ENCODE measurements around the gene ABCB8.

The ABCB8 gene

DNA sequence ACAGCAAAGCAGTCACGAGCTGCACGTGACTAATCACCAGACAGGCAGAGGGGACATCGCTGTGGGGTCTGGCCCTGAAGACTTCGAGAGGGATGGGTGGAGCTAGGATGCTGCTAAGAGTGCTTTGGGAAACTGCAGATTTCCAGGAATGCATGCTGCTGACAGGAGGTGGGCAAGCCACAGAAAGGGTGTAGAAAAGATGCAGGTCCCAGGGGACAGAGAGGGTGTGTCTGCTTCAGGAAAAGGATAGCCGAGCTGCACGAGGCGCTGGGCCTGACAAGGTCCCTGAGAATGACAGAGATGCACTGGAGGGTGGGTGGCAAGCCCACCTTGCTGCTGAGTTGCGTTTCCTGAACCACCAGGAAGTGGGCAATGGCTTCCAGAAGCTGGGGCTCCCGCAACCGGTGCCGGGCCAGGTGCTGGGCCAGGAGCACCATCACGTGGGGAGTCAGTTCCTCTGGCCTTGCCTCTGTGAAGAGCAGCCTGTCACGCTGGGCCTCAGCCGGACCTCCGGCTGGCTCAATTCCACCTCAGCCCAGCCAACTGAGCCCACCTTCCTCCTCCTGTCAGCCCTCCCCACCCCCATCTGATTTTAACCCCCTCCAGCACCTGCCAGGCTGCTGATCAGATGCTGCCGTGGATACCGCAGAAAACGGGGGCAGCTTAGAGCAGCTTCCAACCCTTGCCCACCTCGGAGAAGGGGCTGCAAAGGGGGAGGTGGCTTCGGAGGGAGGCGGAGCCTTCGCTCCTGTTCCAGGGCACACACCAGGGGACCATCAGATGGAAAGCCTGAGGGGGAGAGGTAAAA, 50.2 kb downstream of the ABCB8 start:
- Histone ChIP-seq H3K36me3 (peaks cover 38 to 62% (median 49%) of the 10 kb centered on the region in 11 experiments), H3K4me1 (peaks cover 44 to 53% (median 48%) of the 10 kb centered on the region in 10 experiments), H4K20me1 (peaks cover 5 to 75% (median 62%) of the 10 kb centered on the region in 11 experiments; a peak in 21 of 22 replicates), H3K9ac (peak overlapping the region; percentile 90 to 99 (median 97); a peak in 21 of 22 replicates), H3K9me3 (replicated peaks in 1 of 11) (no peaks in the 10 kb centered on the region), H3K4me2 (peak overlapping the region; percentile 95 to 100 (median 99)), H3K27me3 (no peaks in the 10 kb centered on the region), H3K4me3 (peak overlapping the region in 8 of 10 experiments; percentile 14 to 98 (median 86); a peak in 12 of 20 replicates), H3K27ac (peak overlapping the region in 5 of 11 experiments; percentile 2 to 96 (median 6); a peak in 5 of 22 replicates)
- TF ChIP-seq Cebpa-rat (IDR thresholded peaks at IDR 0.05) = no peak

DNA sequence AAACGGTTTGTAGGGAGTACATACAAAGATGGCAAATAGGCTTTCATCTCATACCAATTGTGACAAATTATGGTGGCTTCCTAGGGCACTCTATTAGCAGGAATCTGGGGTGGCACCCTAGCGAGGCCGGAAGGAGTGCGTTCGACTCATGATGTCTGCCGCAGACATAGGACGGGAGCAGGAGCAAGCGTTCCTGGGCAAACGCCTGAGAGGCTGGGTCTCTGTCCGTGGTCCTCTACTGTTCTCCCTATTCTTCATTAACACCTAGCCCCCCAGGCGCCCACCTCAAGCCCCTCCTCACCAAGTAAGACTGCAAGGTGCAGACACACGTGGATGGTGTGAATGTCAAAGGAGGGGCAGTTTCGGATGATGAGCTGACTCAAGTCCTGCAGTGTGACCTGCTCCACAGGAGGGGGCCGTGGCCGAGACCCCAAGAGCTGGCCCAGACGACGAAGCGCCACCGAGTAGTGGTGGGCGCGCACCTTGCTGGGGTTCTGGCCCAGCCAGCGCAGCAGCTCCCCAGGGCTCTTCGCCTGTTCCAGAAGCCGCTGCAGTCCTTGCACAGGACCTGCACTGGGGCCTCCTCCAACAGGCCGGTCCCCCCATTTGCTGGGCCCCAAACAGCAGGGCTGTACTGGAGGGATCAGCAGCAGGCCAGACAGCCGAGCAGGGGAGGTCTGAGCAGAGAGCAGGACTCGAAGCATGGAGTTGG, 51.1 kb downstream of the ABCB8 start:
- H3K9ac ChIP-seq = peak overlapping the region; percentile 90 to 99 (median 97)
- H3K9me3 ChIP-seq (replicated peaks in 1 of 11) = no peaks in the 10 kb centered on the region
- H3K4me3 ChIP-seq = peak overlapping the region; percentile 81 to 98 (median 86)
- peaks cover 53 to 61% (median 56%) of the 10 kb centered on the region in 10 experiments for H3K4me1 ChIP-seq
- H4K20me1 ChIP-seq = peaks cover 5 to 71% (median 57%) of the 10 kb centered on the region in 11 experiments; a peak in 21 of 22 replicates
- peak overlapping the region in 10 of 11 experiments; percentile 84 to 98 (median 94); a peak in 19 of 22 replicates for H3K27ac ChIP-seq
- TF ChIP-seq Cebpa-rat (IDR thresholded peaks at IDR 0.05) = no peak
- H3K27me3 ChIP-seq = peaks cover 0 to 9% (median 7%) of the 10 kb centered on the region in 11 experiments; a peak in 14 of 22 replicates
- H3K4me2 ChIP-seq = peak overlapping the region; percentile 95 to 100 (median 99)
- peaks cover 29 to 53% (median 39%) of the 10 kb centered on the region in 11 experiments for H3K36me3 ChIP-seq

DNA sequence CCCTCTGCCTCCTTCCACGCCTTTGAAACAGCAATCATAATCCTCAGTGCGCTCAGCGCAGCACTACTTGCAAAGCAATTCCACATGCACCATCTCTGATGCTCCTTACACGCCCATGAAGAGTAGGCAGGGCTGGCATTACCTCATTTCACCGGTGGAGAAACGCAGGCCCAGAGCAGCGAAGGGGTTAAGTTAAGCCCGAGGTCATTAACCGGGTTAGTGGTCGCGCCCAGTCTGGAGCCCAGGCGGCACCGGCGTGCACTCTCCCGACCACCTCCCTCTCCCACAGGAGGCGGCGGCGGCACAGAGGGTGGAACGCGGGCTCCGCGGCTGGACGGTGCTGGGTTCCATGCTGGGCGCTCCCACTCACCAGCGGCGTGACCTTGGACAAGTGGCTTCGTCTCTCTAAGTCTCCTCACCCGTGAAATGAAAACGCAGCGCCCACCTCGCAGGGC, 51.8 kb downstream of the ABCB8 start:
- Histone ChIP-seq H3K27ac (peak overlapping the region; percentile 82 to 98 (median 93)), H3K36me3 (peaks cover 22 to 45% (median 32%) of the 10 kb centered on the region in 11 experiments), H3K4me1 (peaks cover 56 to 68% (median 63%) of the 10 kb centered on the region in 10 experiments), H3K27me3 (peaks cover 0 to 16% (median 15%) of the 10 kb centered on the region in 11 experiments; a peak in 18 of 22 replicates), H3K9me3 (replicated peaks in 1 of 11) (no peaks in the 10 kb centered on the region), H4K20me1 (peaks cover 5 to 63% (median 49%) of the 10 kb centered on the region in 11 experiments; a peak in 21 of 22 replicates), H3K4me2 (peak overlapping the region; percentile 95 to 100 (median 99)), H3K9ac (peak overlapping the region; percentile 90 to 99 (median 97)), H3K4me3 (peak overlapping the region; percentile 81 to 98 (median 86))
- TF ChIP-seq Cebpa-rat (IDR thresholded peaks at IDR 0.05) = no peak

DNA sequence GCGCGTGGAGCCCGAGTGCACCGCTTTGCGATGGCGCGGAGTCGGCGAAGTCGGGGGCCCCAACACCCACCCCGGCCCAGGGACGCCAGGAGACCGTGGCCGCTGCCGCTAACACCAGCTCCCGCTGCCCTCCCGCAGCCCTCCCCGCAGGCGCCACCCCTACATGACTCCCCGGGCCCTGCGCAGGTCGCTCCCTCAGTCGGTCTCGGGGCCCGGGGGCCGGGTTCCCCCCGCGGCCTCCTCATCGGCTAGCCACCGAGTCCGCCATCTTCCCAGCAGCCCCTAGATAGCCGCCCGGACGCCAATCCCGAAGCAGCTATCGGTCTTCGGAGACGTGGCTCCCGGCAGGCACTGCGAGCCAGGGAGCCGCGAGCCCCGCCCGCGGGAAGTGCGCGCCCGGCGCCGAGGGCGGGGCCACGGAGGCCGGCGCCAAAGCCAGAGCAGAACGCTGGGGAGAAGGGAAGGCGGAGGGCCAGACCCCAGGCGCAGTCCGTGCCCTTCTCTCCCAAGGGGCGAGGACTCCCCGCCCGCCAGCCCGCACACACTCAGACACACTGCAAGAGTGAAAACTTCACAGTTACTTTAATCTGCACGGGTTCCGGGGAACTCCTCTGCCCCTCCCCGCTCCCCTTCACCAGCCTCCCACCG, 52.4 kb downstream of the ABCB8 start, which contains the start of gene FASTK:
FASTK (minus strand) TSS at position 288 of the 648 bp plus-strand sequence; CDS start at position 245, 43 bp downstream.
- Histone ChIP-seq H3K9ac (peak within 1 kb of the TSS; percentile 90 to 99 (median 97)), H3K27me3 (peaks cover 0 to 22% (median 20%) of the 10 kb centered on the region in 11 experiments; a peak in 18 of 22 replicates), H4K20me1 (peaks cover 5 to 58% (median 44%) of the 10 kb centered on the region in 11 experiments; a peak in 21 of 22 replicates), H3K4me3 (peak within 1 kb of the TSS; percentile 81 to 98 (median 86)), H3K4me1 (peaks cover 61 to 74% (median 68%) of the 10 kb centered on the region in 10 experiments), H3K27ac (peak within 1 kb of the TSS; percentile 82 to 98 (median 93)), H3K4me2 (peak within 1 kb of the TSS; percentile 98 to 100 (median 99)), H3K9me3 (replicated peaks in 1 of 11) (no peaks in the 10 kb centered on the region), H3K36me3 (peaks cover 16 to 40% (median 27%) of the 10 kb centered on the region in 11 experiments)
- TF ChIP-seq Cebpa-rat (IDR thresholded peaks at IDR 0.05) = no peak

DNA sequence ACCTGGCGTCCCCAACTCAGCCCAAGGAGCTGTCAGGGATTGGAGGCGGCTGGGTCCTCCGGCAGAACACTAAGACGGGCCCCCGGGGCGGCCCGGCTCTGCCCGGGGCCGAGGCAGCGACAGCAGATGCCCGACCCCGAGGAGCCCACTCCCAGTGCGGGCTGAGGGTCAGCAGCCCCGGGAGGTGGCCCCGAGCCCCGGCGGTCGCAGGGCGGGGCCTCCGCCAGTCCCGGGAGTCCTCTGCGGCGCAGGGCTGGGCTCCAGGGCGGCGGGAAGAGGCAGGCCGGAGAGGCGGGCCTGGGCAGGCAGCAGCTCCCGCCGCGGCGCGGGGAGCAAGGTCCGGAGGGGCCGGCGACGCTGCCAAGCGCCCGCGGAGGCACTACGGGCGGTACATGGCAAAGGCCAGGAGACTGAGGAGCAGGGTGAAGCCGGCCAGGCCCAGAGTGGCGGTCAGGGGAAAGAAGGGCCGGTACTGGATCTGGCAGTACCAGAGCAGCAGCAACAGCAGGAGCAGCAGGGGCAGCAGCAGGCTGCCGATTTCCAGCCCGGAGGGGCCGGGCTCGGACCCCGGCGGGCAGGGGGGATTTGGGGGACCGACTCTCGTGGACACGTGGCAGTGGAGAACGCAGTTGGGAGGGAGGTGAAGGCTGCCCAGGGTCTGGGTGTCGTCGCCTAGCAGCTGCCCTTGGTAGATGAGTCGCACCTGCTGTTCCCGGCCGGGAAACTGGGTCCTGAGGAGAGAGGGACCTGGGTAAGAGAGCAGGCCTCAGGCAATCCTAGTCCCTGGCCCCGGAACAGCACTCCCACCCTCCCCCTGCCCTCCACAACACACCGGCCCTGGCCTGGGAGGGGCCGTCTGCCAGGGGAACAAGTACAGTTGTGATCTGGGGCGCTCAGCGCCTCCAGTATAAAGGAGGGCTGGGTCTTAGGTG, 53.2 kb downstream of the ABCB8 start:
- Histone ChIP-seq H4K20me1 (peaks cover 0 to 52% (median 36%) of the 10 kb centered on the region in 11 experiments; a peak in 20 of 22 replicates), H3K4me1 (peaks cover 65 to 76% (median 72%) of the 10 kb centered on the region in 10 experiments), H3K27ac (peak overlapping the region; percentile 82 to 98 (median 93)), H3K36me3 (peaks cover 8 to 32% (median 19%) of the 10 kb centered on the region in 11 experiments; a peak in 18 of 22 replicates), H3K9ac (peak overlapping the region; percentile 90 to 99 (median 97)), H3K4me2 (peak overlapping the region; percentile 98 to 100 (median 99)), H3K27me3 (peaks cover 0 to 26% (median 25%) of the 10 kb centered on the region in 11 experiments; a peak in 18 of 22 replicates), H3K9me3 (replicated peaks in 1 of 11) (no peaks in the 10 kb centered on the region), H3K4me3 (peak overlapping the region; percentile 81 to 98 (median 86))
- TF ChIP-seq Cebpa-rat (IDR thresholded peaks at IDR 0.05) = no peak

DNA sequence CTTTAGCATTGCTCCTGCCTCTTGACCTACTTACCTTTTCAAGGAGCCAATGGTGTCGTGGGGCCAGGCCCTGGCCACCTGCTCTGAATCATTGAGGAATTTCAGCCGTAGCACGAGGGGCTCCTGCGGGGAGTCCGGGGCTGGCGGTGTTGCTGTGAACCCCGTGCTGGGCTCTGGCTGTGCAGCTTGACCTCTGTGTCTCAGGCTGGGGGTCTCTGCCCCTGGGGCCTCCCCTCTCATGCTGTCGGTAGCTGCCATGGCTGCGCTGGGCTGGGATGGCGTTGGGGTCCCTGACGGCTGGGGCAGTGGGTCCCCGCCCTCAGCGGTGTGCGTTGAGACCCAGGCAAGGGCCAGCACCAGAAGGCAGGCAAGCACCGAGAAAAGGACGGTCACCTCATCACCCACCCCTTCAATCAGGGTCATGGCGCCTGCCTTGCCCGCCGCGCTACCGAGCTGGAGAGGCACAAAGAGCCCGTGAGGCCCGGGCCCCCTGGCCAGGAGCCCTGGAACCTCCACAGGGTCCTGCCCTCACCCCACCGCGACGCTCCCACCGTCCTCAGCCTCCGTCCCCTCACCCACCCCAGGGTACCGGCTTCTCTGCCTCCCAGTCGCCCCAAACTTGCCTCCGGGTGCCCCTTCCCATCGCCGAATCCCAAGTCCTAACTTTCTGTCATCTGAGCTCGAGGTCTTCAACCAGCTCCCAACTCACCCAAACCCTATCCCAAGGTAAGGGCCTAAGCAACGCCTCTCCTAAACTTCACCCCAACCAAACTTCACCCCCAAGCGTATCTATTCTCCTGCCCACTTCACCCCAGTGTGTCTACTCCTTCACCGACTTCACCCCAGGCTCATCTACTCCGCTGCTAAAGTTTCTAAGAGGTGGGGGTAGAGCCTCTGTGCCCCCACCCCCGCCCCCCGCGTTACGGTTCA, 54.2 kb downstream of the ABCB8 start:
- peaks cover 0 to 22% (median 9%) of the 10 kb centered on the region in 11 experiments; a peak in 11 of 22 replicates for H3K36me3 ChIP-seq
- H4K20me1 ChIP-seq = peaks cover 4 to 49% (median 31%) of the 10 kb centered on the region in 11 experiments; a peak in 21 of 22 replicates
- H3K4me3 ChIP-seq = peak overlapping the region; percentile 81 to 98 (median 86)
- H3K27me3 ChIP-seq = peaks cover 0 to 35% (median 32%) of the 10 kb centered on the region in 11 experiments; a peak in 18 of 22 replicates
- peak overlapping the region; percentile 25 to 98 (median 88) for H3K27ac ChIP-seq
- H3K9ac ChIP-seq = peak overlapping the region; percentile 90 to 99 (median 97)
- no peak for TF ChIP-seq Cebpa-rat (IDR thresholded peaks at IDR 0.05)
- no peaks in the 10 kb centered on the region for H3K9me3 ChIP-seq (replicated peaks in 1 of 11)
- H3K4me1 ChIP-seq = peaks cover 66 to 78% (median 72%) of the 10 kb centered on the region in 10 experiments
- peak overlapping the region; percentile 98 to 100 (median 99) for H3K4me2 ChIP-seq

All from BLaER1 treated with 17β-estradiol and CSF1 and Interleukin-3, amounts not matched to agents 10 nM and 100 nM (cell line).